ENCODE measurements around the gene APOBEC4.
"Not testable (repeated sequence)": the region's sequence is repeated elsewhere in the genome, so short reads cannot be mapped to it uniquely, and the experiment has no call there.

Gene APOBEC4

DNA sequence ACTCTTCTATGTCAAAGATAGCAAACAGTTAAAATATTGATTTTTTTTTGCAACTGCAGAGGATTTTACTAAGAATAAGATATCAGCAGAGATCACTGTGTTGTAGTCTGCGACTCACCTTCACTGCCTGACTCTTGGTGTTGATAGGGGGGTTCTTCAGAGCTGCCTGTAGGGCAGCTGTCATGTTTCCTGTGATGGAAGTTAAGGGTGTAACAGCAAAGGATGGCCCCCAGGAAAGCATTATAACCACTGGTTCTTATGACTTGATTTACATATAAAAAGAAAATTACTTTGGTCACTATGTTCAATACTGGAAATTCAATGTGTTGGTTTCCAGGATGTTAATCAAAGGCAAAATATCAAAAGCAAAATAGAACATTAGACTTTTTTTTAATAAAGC is 20.2 kb downstream of the APOBEC4 start:
- DNase-seq, result no peak

DNA sequence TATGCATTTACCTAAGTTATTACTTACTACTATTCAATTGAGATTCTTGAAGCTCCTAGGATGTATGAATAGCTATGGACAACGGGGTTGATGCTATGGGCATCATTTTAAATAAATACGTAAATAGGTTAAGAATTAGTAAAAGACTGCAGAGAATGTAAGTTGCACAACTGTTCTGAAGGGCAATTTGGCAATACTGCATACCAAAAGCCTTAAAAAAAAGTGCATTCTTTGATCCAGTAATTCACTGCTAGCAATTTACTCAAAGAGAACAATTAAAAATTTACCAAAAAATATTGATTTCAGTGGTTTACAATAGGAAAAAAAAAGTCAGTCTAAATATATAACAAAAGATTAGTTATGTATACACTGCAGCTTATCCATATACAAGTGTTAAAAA is 21.0 kb downstream of the APOBEC4 start:
- DNase-seq, result no peak

DNA sequence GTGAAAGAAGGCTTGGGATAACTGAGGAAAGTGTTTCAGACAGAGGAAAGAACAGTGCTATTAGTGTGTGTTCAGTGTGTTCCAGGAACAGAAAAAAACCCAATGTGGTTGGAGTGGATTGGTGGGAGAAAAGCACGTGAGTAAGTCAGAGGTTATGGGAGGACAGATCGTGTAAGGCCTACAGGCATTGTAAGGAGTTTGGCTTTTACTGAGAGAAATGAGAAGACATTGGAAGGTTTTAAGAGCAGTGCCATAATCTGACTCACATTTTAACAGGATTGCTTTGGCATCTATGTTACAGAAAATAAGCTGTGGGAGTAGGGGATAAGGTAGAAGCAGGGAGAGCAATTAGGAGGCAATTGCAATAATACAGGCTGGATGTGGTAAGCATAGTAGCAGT is 22.4 kb downstream of the APOBEC4 start:
- no peak for DNase-seq

DNA sequence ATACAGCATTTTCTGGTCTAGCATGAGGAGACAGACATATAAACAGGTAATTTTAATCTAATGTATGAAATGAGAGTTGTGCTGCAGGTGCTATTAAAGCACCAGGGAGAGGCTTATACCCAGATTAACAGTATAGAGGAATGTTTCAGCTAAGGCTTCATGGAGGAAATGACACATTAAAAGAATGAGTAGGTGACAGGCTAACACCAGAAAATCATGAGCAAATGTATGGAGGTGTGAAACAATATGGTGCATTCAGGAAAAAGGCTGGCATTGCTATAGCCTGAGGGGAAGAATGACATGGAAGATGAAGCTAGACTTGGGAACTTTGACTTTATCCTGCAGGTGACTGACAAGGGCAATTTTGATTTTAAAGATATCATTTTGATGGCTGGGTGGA is 24.6 kb downstream of the APOBEC4 start:
- no peak for DNase-seq

DNA sequence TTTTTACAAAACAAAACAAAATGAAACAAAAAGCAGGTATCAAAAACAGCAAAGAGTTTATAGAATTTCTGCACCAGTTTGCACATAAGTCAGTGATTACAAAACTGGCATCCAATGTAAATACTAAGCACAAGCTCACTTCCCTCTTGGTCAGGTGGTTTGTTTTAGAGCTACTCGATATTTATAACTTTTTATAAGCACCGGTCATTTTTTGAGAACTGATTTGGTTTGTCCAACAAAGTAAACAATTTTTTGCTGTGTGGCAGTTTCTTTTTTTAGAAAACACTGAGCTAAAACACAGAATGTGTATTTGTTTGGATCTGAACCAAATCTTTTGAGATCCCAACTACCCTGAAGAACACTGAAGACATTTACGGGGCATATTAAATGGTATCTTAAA is 26.9 kb downstream of the APOBEC4 start:
- DNase-seq, result not testable (repeated sequence)

DNA sequence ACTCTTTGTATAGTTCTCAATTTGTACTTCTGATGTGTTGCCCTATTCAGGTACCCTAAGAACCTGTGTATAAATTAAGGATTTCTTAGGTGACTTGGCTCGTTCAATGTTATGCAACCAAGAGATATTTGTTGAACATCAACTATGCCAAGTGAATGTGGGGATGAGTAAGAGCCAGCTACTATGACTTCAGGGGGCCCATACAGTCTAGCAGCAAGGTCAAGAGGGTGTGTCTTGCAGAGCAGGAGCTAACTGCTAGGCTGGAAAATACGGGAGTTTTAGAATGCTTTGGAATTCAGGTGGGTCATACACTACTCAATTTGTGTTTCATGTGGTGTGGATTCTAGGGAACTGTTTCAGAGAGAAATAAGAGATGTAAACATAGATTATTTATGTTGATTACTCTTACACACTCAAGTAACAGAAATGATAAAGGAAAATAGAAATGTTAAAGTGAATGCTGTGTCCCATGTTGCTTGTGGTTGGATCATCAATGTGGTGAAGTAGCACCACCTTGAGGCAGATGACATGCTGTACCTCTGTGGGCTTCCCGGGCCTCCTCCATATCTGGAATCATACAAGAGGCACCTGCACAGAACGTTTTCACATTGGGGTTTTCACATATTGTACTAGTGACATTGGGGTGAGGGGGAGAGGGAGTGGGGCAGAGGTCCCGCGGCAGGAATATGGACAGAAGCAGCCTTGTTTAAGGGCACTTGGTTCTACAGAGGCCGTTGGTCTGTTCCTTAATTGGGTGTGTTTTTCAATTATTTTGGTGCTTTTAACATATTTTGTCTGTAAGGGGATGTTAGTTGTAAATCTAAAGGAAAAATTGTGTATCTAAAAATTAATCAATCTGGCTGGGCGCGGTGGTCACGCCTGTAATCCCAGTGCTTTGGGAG is 30.0 kb downstream of the APOBEC4 start:
- DNase-seq, result peak; percentile 82

DNA sequence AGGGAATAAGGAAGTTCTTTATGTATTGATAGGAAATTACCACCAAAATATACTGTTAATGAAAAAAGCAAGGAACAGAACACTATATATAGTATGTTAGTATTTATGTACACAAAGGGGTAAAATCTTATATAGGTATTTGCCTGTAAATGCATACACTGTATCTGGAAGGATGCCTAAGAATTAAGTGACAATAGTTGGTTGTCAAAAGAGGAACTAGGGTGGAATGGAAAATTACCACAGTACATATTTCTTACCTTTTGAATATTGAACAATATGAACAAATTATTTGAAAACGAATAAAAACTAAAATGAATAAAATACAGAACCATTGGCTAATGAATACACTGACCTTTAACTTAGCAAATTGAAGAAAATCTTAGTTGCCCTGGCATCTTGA is 31.1 kb downstream of the APOBEC4 start:
- peak; percentile 32 for DNase-seq

DNA sequence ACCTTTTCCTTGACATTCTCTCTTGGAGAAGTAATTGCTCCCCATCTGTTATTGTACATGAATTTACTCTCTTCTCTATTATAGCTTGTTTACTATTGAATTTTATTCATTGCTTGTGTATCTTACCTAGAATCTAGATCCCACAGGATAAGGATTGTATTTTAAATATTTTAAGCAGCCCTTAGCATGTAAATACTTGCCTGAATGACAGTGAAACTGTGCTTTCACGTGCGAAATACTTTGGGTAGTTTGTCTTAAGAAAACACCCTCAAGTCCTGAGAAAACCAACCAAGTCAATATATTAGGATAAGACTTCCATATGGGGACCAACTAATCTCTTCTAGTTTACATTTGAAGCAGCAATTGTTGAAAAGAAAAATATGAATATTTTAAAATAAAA is 32.8 kb downstream of the APOBEC4 start:
- no peak for DNase-seq

DNA sequence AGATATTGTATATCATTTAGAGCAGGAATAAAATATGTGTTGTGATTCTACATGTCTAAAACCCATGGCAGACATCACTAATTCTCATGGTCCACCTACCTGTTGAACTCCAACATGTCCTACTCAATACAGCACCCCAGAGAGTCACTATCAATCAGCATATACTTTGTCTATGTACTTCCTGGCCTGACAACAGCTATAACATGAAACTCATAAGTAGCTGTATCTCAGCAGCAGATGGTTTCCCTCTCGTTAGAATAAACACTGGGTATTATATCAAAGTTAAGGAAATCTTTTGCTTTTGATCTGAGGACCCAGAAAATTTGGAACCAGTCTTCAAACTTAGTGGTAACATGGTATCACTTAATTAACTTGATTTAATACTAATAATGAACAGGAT is 33.3 kb downstream of the APOBEC4 start:
- DNase-seq, result no peak

DNA sequence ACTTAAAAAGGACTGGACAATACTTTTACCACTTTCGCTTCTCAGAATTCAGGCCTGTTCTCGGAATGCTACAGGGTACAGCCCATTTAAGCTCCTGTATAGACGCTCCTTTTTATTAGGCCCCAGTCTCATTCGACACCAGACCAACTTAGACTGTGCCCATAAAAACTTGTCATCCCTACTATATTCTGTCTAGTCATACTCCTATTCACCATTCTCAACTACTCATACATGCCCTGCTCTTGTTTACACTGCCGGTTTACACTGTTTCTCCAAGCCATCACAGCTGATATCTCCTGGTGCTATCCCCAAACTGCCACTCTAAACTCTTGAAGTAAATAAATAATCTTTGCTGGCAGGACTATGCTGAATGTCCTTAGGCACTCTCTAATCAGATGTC is 34.9 kb downstream of the APOBEC4 start:
- DNase-seq, result not testable (repeated sequence)

DNA sequence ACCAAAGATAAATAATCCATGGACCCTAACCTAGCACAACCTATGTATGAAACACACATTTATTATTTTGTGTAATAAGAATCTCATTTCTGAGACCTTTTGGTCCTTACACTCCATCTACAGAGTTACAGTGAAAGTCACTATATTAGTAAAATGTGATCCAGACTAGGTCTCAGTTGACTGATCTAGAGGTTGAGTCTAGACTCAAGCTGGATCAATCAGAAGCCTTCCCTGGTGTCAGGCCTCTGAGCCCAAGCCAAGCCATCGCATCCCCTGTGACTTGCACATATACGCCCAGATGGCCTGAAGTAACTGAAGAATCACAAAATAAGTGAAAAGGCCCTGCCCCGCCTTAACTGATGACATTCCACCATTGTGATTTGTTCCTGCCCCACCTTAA is 40.1 kb downstream of the APOBEC4 start:
- DNase-seq, result not testable (repeated sequence)

DNA sequence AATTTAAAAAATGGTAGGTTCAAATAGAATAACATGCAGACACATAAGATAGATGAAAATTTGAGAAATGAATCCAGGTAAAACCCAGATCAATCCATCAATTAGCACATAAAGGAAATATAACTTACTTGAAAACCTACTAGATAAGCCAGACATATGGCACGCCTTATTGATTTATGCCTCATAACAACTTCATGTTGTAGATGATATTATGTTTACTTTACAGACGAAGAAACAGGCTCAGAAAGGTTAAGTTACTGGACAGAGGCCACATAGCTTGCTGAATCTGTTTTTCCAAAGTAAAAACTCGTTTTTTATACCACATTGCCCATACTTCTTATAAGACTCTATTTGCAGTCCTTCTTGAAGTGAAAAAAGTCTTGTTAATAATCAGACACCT is 40.7 kb downstream of the APOBEC4 start:
- no peak for DNase-seq

DNA sequence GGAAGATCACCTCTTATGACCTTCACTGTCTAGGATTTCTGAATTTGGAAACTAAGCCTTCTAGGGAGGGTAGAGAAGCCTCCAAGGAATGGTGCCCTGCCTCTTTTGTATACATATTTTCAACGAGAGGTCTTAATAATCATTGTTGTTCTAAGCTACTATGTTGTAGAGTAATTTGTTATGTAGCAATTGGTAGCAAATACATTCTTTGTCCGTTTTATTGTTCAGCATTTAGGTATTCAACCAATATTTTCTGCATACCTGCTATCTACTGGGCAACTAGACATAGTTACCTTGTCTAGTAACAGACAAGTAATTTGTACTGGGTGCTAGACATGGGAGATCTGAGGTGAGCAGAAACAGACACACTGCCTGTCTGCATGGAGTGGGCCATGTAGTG is 42.1 kb downstream of the APOBEC4 start:
- no peak for DNase-seq

DNA sequence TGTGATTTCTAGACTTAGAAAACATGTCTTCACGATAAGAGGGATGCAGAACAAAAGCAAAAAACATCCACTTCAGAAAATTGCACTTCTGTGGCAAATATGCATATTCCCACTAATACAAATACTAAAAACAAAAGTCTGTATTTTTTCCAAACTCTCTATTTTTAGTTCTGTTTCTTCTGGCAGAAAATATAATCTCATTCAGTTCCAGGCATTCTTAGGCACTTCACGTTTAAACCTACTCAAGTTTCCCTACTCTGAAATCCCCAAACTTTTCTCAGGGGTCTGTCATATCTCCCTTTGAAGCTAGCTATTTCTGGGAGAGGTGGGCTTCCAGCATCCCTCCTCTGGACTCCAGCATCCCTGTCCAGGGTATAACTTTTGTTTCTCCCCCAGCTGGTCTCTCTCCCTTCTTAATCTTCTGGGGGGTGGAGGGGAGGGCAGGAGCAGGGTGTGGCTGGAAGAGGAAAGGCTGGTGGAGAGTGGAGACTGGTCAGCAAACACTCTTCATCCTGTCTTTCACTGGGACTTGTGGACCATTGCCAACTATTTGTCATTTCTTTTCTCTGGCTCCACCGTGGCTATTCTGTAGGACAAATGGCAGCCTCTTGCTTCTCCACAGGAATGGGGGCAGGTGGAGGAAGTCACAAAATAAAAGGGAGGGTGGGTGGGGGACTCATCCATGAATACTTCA is 43.2 kb downstream of the APOBEC4 start:
- DNase-seq, result no peak

DNA sequence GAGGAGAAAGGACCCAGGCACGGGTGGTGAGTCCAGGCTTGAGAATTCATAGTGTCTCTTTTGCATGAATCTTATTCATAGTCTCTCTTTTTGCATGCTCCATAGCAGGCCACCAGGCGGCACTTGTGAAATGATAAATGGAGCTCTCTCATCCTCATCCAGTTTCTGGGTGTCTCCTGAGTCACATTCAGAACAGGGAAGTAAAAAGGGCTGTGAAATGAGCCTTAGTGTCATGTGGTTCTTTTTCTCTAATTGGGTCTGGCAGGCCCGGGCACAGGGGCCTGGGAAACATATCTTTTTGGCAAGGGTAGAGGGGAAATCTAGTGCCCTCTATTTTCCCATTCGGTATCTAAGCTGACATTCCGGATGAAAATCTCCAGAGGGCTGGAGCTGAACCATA is 43.8 kb downstream of the APOBEC4 start:
- DNase-seq, result peak; percentile 83

DNA sequence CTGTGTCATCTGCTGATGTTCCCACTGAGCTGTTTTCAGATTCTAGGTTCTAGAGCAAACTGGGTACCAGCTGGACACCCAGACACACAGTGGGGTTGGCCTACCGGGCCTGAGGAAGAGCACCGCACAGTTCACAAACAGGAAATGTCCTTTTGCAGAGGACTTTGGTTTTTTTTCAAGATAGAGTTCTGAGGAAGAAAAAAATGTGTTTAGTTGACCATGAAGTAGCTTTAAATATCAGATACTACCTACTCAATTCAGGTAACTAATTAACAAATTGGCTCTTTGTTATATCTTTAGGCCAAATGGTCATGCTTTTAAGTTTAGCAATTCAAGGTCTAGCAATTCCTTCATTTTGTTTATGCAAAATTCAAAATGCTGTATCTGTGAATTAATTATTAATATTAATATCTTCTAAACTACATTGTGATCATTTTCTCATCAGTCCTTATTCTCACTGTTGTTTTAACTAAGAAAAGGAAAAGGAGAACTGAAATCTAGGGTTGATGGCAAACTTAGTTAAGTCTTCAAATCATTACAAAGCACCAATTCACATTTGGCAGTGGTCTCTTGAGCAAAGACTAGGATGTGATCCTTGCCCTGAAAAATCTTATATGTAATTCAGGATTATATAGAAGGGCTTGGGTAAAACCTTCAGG is 45.7 kb downstream of the APOBEC4 start:
- no peak for DNase-seq

DNA sequence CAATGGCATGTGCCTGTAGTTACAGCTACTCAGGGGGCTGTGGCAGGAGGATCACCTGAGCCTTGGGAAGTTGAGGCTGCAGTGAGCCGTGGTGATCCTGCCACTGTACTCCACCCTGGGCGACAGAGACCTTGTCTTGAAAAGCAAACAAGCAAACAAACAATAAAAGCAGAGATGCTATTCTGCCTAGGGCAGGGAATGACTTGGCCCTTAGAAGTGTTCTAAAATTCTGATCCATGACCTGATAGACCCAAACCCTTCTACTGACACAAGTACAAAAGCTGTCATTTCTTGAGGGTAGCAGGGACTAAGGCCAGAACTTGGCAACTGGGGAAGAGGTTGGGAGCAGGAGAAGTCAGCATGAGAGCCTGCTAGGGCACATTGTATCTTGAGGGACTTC is 47.2 kb downstream of the APOBEC4 start:
- no peak for DNase-seq

DNA sequence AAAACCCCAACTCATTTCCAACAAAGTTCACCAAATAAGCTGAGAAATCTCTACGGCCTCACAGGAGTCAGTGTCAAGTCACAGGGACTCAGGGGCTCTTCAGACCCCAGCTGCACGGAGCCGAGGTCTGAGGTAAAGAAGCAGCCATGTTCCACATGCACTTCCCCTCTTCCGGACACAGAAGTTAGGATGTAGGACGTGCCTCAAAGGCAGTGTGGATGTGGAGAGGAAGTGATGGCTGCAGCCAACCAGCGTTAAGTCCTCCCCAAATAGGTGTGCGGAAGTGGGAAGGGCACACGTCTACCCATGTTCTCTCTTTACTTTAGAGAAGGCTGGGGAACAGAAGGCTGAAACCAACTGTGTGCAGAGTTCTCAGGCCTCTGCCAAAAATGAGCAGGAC is 48.3 kb downstream of the APOBEC4 start:
- DNase-seq, result no peak

DNA sequence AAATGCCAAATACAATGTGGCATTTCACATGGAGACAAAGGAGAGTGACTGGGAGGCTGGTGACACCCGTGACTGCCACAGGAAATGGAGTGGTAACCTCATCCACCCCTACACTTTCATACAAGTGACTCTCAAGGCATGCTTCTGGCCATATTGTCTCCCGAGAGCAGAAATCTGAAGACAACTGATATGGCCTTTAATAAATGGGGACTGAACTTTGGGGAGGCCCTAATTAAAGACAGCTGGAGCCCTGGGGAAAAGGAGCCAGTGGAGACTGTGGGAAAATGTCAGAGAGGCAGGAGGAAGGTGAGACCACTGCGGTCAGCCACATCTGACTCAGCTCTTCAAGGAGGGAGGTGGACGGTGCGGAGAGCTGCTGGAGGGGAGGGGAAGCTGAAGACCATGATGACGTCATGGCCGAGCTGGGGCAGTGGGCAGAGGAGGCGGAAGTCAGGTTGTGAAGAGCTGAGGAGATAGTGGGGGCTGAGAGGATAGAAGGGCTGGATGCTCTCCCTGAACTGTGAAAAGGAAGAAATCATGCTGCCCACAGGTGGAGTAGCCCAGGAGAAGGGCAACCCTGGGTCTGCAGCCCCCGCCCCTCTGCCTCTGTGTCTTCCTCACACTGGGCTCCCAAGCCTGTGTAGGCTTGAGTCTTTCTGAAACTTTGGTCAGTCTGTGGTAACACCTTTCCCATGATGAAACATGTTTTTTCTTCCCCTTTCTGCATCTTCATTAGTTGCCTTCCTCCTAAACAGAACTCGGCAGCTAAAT is 48.9 kb downstream of the APOBEC4 start:
- peak; percentile 77 for DNase-seq

DNA sequence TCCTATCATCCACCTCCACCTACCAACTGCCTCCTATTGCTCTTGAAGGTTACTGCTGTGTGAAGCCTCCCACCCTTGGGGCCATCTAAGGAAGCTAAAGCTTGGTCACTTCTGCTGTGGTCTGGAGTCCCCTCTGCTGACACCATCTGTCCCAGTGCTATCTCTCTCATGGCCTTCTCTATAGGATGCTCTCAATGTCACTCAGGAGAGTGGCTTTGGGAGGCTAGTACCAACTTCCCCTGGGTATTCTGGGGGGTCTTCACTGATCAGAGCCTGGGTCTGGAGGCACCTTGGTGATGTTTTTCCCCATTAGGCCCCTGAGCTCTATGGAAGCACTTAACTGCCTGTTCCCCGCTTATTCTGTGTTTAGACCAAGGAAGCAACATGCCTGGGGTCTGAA is 50.6 kb downstream of the APOBEC4 start:
- no peak for DNase-seq

DNA sequence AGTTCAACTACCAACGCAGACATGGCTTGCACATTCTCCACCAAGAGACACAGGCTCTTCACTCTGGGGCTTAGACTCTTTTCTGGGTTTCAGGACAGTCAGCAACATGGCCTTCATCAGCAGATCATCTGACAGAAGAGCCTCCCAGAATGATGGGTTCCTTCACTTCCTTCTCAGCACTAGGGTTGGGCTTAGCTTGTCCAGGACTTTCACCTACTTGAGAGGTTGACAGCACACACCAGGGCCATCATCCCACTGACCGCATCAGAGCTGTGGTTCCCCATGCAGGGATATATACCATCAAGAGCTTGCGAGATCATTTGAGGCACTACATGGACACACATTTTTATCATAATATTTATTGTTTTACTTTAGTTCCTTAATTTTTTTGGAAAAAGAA is 52.5 kb downstream of the APOBEC4 start:
- no peak for DNase-seq

DNA sequence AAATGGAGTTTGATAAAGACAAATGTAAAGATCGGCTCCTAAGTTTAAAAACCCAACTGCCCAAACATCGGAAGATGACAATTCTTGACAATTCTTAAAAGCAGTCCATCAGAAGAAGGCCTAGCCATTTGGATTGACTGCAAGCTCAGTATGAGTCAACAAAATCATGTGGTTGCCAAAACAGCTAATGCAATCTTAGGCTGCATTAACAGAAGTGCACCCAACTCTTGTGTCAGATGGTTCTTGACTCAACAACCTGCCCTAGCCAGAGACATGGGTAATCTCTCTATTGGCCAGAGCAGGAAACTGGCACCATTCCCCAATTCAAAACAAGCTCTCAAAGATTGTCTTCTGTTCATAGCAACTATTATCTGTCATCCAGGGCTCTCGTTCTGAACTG is 53.0 kb downstream of the APOBEC4 start:
- DNase-seq, result peak; percentile 56

DNA sequence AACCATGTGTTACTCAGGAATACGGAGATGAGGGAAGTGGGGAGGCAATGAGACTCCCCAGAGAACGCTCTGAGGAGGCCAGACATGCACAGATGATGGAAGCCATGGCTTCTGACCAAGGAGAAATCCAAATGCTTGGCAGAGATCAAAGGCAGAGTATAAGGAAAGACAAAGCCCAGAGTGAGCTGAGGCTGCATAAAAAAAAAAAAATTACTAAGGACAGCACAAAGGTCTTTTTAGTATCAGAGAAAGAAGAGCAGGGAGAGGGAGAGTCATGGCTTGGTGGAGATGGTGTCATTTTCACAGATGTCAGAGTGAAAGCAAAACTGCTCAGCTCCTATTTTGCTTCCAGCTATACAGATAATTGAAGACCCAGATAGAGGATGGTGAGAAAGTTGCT is 54.7 kb downstream of the APOBEC4 start:
- DNase-seq, result no peak

All from hematopoietic multipotent progenitor cell treated with erythropoietin and hydrocortisone succinate and interleukin-3 and kit ligand, for 4 days (in vitro differentiated cells).